Esophagus (tissue), 2 donors: ENCODE results near the gene OGDH. TPM values are rescaled to one million over a fixed set of nuclear protein-coding genes. Genes with fewer than 3 reads are reported as not detected.
A peak's percentile ranks its signal among the peaks of the same experiment; 100 is the strongest.
"Not testable (repeated sequence)": the region's sequence is repeated elsewhere in the genome, so short reads cannot be mapped to it uniquely, and the experiment has no call there.

ENCODE experiments used
- H3K27ac ChIP-seq, 2 donors: one replicate each; pipeline ENCODE4 v1.5.1; 2013; ENCODE audit warnings: low read depth in 2 of 2, mild to moderate bottlenecking in 2 of 2, inconsistent platforms in 1 of 2, low read length in 1 of 2, moderate library complexity in 1 of 2
- H3K27me3 ChIP-seq, 2 donors: one replicate each; pipeline ENCODE4 v1.6.1; 2013; ENCODE audit warnings: low read length in 2 of 2, control low read depth in 1 of 2, mild to moderate bottlenecking in 1 of 2; ENCODE audit not compliant: insufficient read depth in 2 of 2, control insufficient read depth in 1 of 2
- H3K36me3 ChIP-seq, 2 donors: one replicate each; pipeline ENCODE4 v1.6.1; 2013; ENCODE audit warnings: low read length in 1 of 2; ENCODE audit not compliant: control insufficient read depth in 2 of 2, insufficient read depth in 2 of 2
- H3K4me1 ChIP-seq, 2 donors: one replicate each; pipeline ENCODE4 v1.6.1; 2013; ENCODE audit warnings: low read length in 1 of 2; ENCODE audit not compliant: control insufficient read depth in 2 of 2, insufficient read depth in 2 of 2
- H3K4me3 ChIP-seq, 2 donors: one replicate each; pipeline ENCODE4 v1.5.1; 2013; ENCODE audit warnings: low read length in 2 of 2, mild to moderate bottlenecking in 2 of 2, low read depth in 1 of 2, moderate library complexity in 1 of 2
- H3K9me3 ChIP-seq, 2 donors: one replicate each; pipeline ENCODE4 v1.6.1; 2013; ENCODE audit warnings: mild to moderate bottlenecking in 2 of 2, low read depth in 1 of 2, low read length in 1 of 2, moderate library complexity in 1 of 2; ENCODE audit not compliant: control insufficient read depth in 2 of 2, insufficient read depth in 1 of 2
- WGBS, 2 donors: extraction: QIAGEN DNeasy Blood & Tissue Kit; methylation state at CpG; one replicate each; pipeline ENCODE4 v1.1.7; 2013; 5-methylcytosine and 5-hydroxymethylcytosine counted together
- polyA plus RNA-seq, 2 donors: library from polyadenylated mRNA; stranded (reverse); fragments of 200-250 nt; gene quantifications; one replicate each; pipeline ENCODE4 v1.2.3, GENCODE V29; 2013
- donor health status: healthy with polysubstance abuse.
- donor health status: Bipolar disorder and iron deficiency.

Gene OGDH
- 10 to 100 TPM; 25.8 to 43.0 TPM for polyA plus RNA-seq

DNA sequence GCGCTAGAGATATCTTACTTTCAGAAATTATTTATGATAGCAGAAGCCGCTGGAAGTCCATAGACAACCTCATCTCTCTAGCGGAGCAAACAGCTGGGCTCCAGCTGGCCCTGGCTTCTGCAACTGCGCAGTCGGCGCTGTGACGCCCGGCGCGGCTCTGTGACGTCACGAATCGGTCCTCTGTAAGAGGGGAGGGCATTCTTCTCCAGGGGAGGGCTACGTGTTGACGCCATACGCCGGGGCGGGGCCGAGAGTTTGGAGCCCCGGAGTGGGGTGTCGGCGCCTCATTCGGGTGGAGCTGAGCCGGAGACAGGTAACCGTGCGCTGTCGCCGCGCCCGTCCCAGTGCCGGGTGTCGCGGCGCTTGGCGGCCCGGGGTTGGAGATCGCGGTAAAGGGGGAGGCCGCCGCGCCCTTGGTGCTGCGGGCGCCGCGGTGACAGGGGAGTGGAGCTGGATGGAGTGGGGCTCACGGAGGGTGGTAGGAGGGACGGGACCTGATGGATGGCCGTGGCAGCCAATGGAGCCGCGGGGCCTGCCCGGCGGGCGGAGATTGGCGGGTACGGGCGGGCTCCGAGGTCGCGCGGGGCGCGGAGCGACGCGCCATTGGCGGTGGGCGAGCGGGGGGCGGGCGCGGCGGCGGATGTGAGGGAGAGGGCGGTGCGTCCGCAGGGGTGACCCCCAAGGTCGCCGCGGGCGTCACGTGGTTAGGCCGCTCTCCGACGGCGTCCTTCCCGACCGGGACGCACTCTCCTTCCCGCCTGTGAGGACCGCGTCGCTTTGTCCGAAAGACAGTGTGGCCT is at the start of gene OGDH:
OGDH (plus strand) TSS at position 287 of the 800 bp plus-strand sequence. CDS start 17,717 bp downstream, outside the sequence.
- H3K4me1 ChIP-seq = no peaks in the 10 kb centered on the region
- peak within 1 kb of the TSS; percentile 70 to 89 for H3K4me3 ChIP-seq
- WGBS, 2 donors = 0 to 1% methylated on average over 71 to 93 of the region's 93 CpGs
- no peaks in the 10 kb centered on the region for H3K27me3 ChIP-seq
- no peaks in the 10 kb centered on the region for H3K36me3 ChIP-seq
- no peaks in the 10 kb centered on the region for H3K9me3 ChIP-seq
- peak within 1 kb of the TSS; percentile 99 for H3K27ac ChIP-seq

- Histone ChIP-seq H3K27ac (no peak overlapping the region), H3K9me3 (no peaks in the 10 kb centered on the region), H3K4me1 (peaks cover 0 to 3% of the 10 kb centered on the region in 2 donors), H3K27me3 (no peaks in the 10 kb centered on the region), H3K36me3 (no peaks in the 10 kb centered on the region), H3K4me3 (no peak overlapping the region)
- WGBS, 2 donors = 81 to 90% methylated on average over 2 of the region's 2 CpGs
Measured at GRCh38 chr7:44557485-44557884, 48.9 kb upstream of the OGDH start.

DNA sequence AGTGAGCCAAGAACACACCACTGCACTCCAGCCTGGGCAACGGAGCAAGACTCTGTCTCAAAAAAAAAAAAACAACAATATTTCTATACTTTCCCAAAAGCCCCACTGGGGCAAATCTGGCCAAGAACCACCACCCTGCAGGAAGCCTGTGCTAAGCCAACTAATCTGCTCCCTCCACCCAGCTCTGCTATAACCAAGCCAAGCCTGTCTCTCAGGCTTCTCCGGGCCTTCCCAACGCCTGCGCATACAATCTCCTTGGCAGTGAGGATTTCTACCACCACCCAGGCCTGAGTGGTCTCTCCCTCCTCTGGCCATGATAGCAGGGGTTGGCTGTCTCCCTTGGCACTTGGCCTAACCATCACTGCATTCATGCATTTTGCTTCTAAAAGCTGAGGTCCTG is 46.9 kb upstream of the OGDH start:
- Histone ChIP-seq H3K4me1 (peaks cover 0 to 7% of the 10 kb centered on the region in 2 donors), H3K27me3 (no peaks in the 10 kb centered on the region), H3K4me3 (no peak overlapping the region), H3K9me3 (no peaks in the 10 kb centered on the region), H3K36me3 (peaks cover 5 to 8% of the 10 kb centered on the region in 2 donors), H3K27ac (no peak overlapping the region)
- 70 to 84% methylated on average over 3 to 4 of the region's 4 CpGs for WGBS, 2 donors

DNA sequence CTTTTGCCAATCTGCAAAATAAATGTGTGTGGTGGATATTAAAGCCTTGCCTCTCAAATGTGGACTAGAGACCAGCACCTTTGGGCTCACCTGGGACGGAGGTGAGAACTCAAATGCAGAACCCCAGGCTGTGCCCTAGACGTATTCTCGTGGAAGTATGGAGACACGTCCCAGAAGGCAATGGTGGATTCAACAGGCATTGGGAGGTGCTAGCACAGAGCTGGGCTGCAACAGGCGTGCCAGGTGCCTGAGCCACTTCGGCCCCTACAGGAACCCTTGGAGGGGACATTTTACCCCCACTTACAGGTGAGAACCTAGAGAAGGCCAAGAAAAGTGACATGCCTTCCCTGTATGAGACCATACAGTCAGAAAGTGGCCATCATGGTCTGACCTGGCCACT is 44.9 kb upstream of the OGDH start:
- Histone ChIP-seq H3K27me3 (no peaks in the 10 kb centered on the region), H3K36me3 (peaks cover 13 to 21% of the 10 kb centered on the region in 2 donors), H3K9me3 (no peaks in the 10 kb centered on the region), H3K4me1 (peaks cover 0 to 7% of the 10 kb centered on the region in 2 donors), H3K4me3 (no peak overlapping the region), H3K27ac (no peak overlapping the region)
- 86 to 88% methylated on average over 6 of the region's 6 CpGs for WGBS, 2 donors

- WGBS, 2 donors = 69 to 73% methylated on average over 7 of the region's 7 CpGs
- H3K4me1 ChIP-seq = peaks cover 0 to 7% of the 10 kb centered on the region in 2 donors
- no peaks in the 10 kb centered on the region for H3K9me3 ChIP-seq
- peaks cover 13 to 26% of the 10 kb centered on the region in 2 donors for H3K36me3 ChIP-seq
- H3K27me3 ChIP-seq = no peaks in the 10 kb centered on the region
- H3K27ac ChIP-seq = peak overlapping the region in 1 of 2 donors; percentile 51
- no peak overlapping the region for H3K4me3 ChIP-seq
Measured at GRCh38 chr7:44561962-44562621, 44.3 kb upstream of the OGDH start.

DNA sequence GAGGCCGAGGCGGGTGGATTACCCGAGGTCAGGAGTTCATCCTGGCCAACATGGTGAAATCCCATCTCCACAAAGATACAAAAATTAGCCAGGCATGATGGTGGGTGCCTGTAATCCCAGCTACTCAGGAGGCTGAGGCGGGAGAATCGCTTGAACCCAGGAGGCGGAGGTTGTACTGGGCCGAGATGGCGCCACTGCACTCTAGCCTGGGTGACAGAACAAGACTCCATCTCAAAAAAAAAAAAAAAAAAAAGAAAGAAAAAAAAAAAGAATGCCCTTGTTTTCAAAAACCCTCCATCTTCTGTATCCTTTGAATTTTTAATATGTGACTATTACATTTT is 43.8 kb upstream of the OGDH start:
- Histone ChIP-seq H3K27ac (peak overlapping the region in 1 of 2 donors; percentile 51), H3K36me3 (peaks cover 14 to 31% of the 10 kb centered on the region in 2 donors)
- H3K4me1 ChIP-seq, H3K4me3 ChIP-seq, H3K9me3 ChIP-seq, H3K27me3 ChIP-seq: not testable (repeated sequence)
- WGBS, 2 donors = 86 to 89% methylated on average over 8 of the region's 8 CpGs

DNA sequence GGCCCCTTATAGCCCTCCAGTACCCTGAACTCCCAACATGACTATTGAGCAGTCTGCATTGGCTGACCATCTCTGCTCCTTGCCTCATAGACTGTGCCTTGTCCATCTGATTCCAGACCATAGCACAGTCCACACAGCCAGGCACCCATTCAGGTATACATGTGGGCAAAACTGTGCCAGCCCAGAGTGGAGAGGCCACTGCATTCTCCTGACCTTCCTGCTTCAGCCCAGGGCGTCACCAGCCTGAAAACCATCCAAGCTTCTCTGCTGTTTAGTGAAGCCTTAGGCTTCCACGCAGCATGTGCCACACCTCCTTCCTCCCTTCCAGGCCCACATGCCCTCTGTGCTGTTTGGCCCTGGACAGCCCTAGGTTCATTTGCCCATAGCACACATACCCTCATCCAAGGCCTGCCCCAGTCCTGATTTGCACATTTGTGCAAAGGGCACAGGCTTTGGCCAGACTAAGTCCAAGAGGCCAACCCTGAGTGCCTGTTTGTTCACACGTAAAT is 43.2 kb upstream of the OGDH start:
- H3K27ac ChIP-seq = no peak overlapping the region
- H3K36me3 ChIP-seq = peaks cover 20 to 36% of the 10 kb centered on the region in 2 donors
- no peaks in the 10 kb centered on the region for H3K9me3 ChIP-seq
- H3K27me3 ChIP-seq = no peaks in the 10 kb centered on the region
- H3K4me3 ChIP-seq = no peak overlapping the region
- 67 to 70% methylated on average over 3 of the region's 3 CpGs for WGBS, 2 donors
- H3K4me1 ChIP-seq = peaks cover 0 to 7% of the 10 kb centered on the region in 2 donors

GRCh38 chr7:44564606-44565005 is 41.8 kb upstream of the OGDH start:
- peaks cover 0 to 7% of the 10 kb centered on the region in 2 donors for H3K4me1 ChIP-seq
- no peak overlapping the region for H3K27ac ChIP-seq
- 86 to 92% methylated on average over 2 of the region's 2 CpGs for WGBS, 2 donors
- no peaks in the 10 kb centered on the region for H3K27me3 ChIP-seq
- no peak overlapping the region for H3K4me3 ChIP-seq
- no peaks in the 10 kb centered on the region for H3K9me3 ChIP-seq
- peaks cover 33 to 49% of the 10 kb centered on the region in 2 donors for H3K36me3 ChIP-seq

DNA sequence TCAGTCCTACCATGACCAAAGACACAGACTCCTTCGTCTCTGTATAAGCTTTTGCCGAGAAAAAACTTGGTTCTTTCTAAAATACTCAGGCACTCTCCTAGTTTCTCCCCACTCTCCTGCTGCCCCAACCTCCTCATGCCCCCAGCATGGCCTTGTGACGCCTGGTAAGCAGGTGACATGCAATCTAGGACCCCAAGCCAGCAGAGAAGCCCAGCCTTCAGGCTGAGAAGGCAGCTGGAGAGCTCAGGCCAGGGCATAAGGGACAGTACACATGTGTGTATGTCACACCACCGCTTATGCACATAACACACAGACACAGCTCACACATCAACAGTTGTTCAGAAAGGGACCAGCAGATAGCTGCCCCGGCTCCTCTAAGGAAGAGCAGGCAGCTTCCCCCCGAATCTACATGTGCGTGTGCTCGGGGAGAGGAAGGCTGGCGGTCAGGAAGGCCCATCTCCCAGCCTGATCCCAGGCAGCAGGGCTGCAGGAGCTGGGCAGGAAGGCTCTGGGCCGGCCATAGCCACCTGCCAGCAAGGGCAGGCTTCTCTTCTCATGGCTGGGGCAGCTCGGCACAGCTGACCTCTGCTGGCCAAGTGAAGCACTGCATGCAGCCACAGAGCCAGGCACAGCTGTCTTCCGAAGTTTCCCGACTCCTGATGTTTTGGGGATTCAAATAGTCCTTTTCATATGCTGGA is 41.2 kb upstream of the OGDH start:
- H3K4me1 ChIP-seq = peaks cover 0 to 7% of the 10 kb centered on the region in 2 donors
- 58 to 62% methylated on average over 13 of the region's 13 CpGs for WGBS, 2 donors
- peaks cover 39 to 56% of the 10 kb centered on the region in 2 donors for H3K36me3 ChIP-seq
- H3K27me3 ChIP-seq = no peaks in the 10 kb centered on the region
- no peak overlapping the region for H3K27ac ChIP-seq
- no peak overlapping the region for H3K4me3 ChIP-seq
- H3K9me3 ChIP-seq = no peaks in the 10 kb centered on the region
